VCaP (cell line): Measurements from ENCODE around the gene ZFYVE28.

Experiments used
- H3K27ac ChIP-seq: fragments of 450-650 bp; 2 replicates; pipeline ENCODE4 v1.5.1; 2017
- CTCF ChIP-seq: fragments of 450-650 bp; conservative IDR thresholded peaks from 2 replicates; pipeline ENCODE4 v1.5.1; 2017; ENCODE audit warnings: mild to moderate bottlenecking, moderate library complexity

Gene ZFYVE28

DNA sequence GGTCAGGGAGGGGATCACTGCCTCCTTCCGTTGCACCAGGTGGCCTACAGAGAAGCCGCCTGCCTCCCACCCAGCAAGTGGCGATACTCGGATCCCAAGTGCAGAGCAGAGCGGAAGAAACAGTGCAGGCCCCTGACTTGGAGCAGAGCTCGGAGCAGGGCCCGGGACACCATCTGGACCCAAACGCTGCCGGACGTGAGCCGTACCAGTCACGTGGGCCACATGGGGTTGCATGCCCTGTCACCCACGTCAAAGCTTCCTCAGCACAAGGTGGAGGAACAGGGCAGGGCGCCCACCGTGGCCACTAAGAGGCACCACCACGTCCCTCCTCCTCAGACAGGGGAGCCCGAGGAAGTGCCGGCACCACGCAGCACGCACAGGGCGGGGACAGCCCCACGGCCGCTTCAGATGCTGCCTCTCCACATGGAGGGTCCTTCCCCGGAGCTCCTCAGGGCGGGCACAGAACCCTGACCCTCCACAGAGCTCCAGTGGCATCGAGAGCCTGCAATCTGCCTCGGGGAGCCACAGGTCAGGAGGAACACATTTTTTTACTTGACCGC lies 18.7 kb downstream of the ZFYVE28 start:
- H3K27ac ChIP-seq: no peak overlapping the region

DNA sequence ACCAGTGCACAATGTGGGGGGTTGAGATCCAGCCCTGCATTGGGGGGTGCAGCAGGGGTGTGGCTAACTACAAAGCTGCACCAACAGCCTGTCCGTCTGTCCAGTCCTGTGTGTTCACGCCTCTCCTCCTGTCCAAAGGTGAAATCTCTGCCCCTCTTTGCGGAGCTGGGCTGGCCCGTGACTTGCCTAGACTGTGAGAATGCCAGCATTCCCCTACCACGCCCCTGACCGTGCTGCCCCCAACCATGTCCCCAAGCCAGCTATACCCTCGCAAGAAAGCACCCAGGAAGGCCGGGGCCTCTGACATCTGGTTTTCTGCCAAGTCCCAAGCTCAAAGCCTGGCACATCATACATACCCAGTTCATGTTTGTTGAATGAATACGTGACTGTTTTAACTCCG lies 19.2 kb downstream of the ZFYVE28 start:
- TF ChIP-seq CTCF: no peak
- no peak overlapping the region for H3K27ac ChIP-seq

More for the DNA sequence above, 18.7 kb downstream of the ZFYVE28 start:
- no peak for TF ChIP-seq CTCF

- no peak overlapping the region for H3K27ac ChIP-seq
- no peak for TF ChIP-seq CTCF
Observed at GRCh38 chr4:2397596-2398379, 20.7 kb downstream of the ZFYVE28 start.

DNA sequence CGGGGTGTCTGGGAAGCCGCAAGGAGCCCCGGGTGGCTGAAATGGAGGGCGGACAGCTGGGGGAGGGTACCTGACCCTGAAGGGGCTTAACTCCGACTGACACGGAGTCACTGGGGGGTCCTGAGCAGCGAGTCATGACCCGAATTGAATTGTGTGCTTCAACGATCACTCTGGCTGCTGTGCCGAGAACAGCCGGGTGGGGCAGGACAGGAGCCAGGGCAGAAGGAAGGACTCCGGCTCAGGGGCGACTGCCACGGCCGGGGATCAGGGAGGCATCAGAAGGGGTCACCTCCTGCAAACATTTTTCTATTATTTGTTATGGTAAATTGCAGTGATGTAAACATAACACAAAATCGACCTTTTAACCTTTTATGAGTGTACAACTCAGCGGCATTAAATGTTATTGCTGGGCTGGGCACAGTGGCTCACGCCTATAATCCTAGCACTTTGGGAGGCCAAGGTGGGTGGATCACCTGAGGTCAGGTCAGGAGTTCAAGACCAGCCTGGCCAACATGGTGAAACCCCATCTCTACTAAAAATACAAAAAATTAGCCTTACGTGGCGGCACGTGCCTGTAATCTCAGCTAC lies 21.6 kb downstream of the ZFYVE28 start:
- no peak overlapping the region for H3K27ac ChIP-seq
- no peak for TF ChIP-seq CTCF

DNA sequence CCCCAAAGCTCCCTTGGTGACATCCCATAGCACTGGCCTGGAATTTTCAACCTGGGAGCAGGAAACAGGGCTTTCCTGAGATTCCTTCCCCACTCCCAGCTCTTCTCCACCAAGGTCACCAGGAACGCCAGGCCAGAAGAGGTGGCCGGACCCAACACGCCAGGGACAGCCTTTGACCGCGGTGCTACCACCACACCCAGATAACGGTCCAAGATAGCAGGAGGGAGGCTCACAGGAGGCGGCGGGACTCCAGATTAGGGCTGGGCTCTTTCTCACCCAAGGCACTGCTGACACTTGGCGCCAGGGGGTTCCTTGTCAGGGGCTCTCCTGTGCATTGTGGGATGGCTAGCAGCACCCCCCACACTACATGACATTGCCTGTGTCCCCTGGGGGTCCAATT lies 22.9 kb downstream of the ZFYVE28 start:
- no peak for TF ChIP-seq CTCF
- H3K27ac ChIP-seq: no peak overlapping the region

- TF ChIP-seq CTCF: no peak
- no peak overlapping the region for H3K27ac ChIP-seq
Observed at GRCh38 chr4:2395038-2395437, 23.4 kb downstream of the ZFYVE28 start.

- no peak overlapping the region for H3K27ac ChIP-seq
- TF ChIP-seq CTCF: no peak
Observed at GRCh38 chr4:2394528-2394927, 23.9 kb downstream of the ZFYVE28 start.
